A673 (cell line): ENCODE data around the gene BRPF1. TPM values are rescaled to one million over a fixed set of nuclear protein-coding genes. Genes with fewer than 3 reads are reported as not detected.

Experiments
- BruUV-seq: library from RNA; stranded (reverse); fragments of 400-500 nt; replicated peaks from 2 replicates; lab custom pipeline; 2021; lab: Mats Ljungman, UMichigan
- CTCF ChIA-PET: fragments of 300-600 bp; sonication (Branson Sonifier 250); formaldehyde crosslinking; loops from one replicate; lab custom pipeline; 2022; ENCODE audit warnings: antibody characterized with exemption; lab: Charles Lee
- POLR2A ChIA-PET: fragments of 300-600 bp; sonication (Branson Sonifier 250); formaldehyde crosslinking; loops from one replicate; lab custom pipeline; 2022; ENCODE audit warnings: antibody characterized with exemption; ENCODE audit not compliant: low non-redundant PET; lab: Charles Lee
- DNase-seq: peaks from one replicate; pipeline ENCODE4 v3.0.0-alpha.2; 2015; ENCODE audit warnings: low spot score
- H3K27ac ChIP-seq: fragments of 200-600 bp; sonication (generic); 2 replicates; pipeline ENCODE4 v1.5.1; 2016; ENCODE audit warnings: mixed run types, low read depth, mild to moderate bottlenecking, mixed read lengths, antibody characterized with exemption, low read length; ENCODE audit not compliant: poor library complexity, severe bottlenecking
- H3K27me3 ChIP-seq: fragments of 200-600 bp; sonication (generic); replicated peaks from 2 replicates; pipeline ENCODE4 v1.6.1; 2017; ENCODE audit warnings: mixed run types, low read depth, mild to moderate bottlenecking, mixed read lengths, antibody characterized with exemption, low read length; ENCODE audit not compliant: insufficient read depth, poor library complexity
- H3K36me3 ChIP-seq: fragments of 200-600 bp; sonication (generic); 2 replicates; pipeline ENCODE4 v1.6.1; 2016; ENCODE audit warnings: mixed run types, mild to moderate bottlenecking, mixed read lengths, antibody characterized with exemption, low read length; ENCODE audit not compliant: insufficient read depth, poor library complexity, severe bottlenecking
- H3K4me1 ChIP-seq: fragments of 200-600 bp; sonication (generic); 2 replicates; pipeline ENCODE4 v1.6.1; 2017; ENCODE audit warnings: mixed run types, mild to moderate bottlenecking, mixed read lengths, antibody characterized with exemption, low read length; ENCODE audit not compliant: insufficient read depth, poor library complexity, severe bottlenecking
- H3K4me3 ChIP-seq: fragments of 200-600 bp; sonication (generic); 2 replicates; pipeline ENCODE4 v1.5.1; 2016; ENCODE audit warnings: low read depth, mixed run types, mild to moderate bottlenecking, mixed read lengths, low read length; ENCODE audit not compliant: poor library complexity, severe bottlenecking
- H3K9me3 ChIP-seq: fragments of 200-600 bp; sonication (generic); 2 replicates; pipeline ENCODE4 v1.6.1; 2016; ENCODE audit warnings: mixed run types, low read depth, mild to moderate bottlenecking, mixed read lengths, antibody characterized with exemption, low read length; ENCODE audit not compliant: poor library complexity, severe bottlenecking
- CTCF ChIP-seq: fragments of 300-800, 200-600 bp; sonication (generic); conservative IDR thresholded peaks from 2 replicates; pipeline ENCODE4 v1.5.1; 2017; ENCODE audit warnings: low read depth, mild to moderate bottlenecking, antibody characterized with exemption, low read length, moderate library complexity, mixed read lengths
- EZH2 ChIP-seq: fragments of 200-600 bp; sonication (generic); IDR thresholded peaks from 2 replicates; pipeline ENCODE4 v1.6.1; 2017; ENCODE audit warnings: borderline replicate concordance, low read depth, mild to moderate bottlenecking, mixed read lengths, antibody characterized with exemption, low read length; ENCODE audit not compliant: poor library complexity, severe bottlenecking
- intact Hi-C: fragments of 100-400 bp; cut with micrococcal nuclease; formaldehyde crosslinking; loops from one replicate; pipeline ENCODE4 v1.10.0; 2022; ENCODE audit not compliant: unreplicated experiment
- total RNA-seq: library from RNA; stranded (reverse); gene quantifications from 2 replicates; pipeline ENCODE4 v1.2.3, GENCODE V29; 2021

Gene BRPF1
- total RNA-seq, 1 experiment from 2014 or later: 32.0 TPM

- DNase-seq: no peak
- ChIA-PET CTCF (interaction anchor here (0.6 to 0.9 kb wide), 2 partner anchors 22 to 141 kb away, joined by 3 read pairs; no protein-coding TSS in a partner anchor), POLR2A (interaction anchor here (0.6 kb wide), 1 partner anchor 11 kb away, joined by 5 read pairs; no protein-coding TSS in a partner anchor)
- Histone ChIP-seq H3K4me3 (peak overlapping the region; percentile 62), H3K27me3 (no peaks in the 10 kb centered on the region), H3K36me3 (peaks cover 59% of the 10 kb centered on the region), H3K27ac (peak overlapping the region; percentile 89), H3K9me3 (no peaks in the 10 kb centered on the region), H3K4me1 (peaks cover 5% of the 10 kb centered on the region)
- BruUV-seq: TSS peak; percentile 65
- intact Hi-C loops: no loop called here
- no peak for TF ChIP-seq EZH2
- TF ChIP-seq CTCF: no peak
Observed at GRCh38 chr3:9749296-9749644, 17.7 kb downstream of the BRPF1 start.

DNA sequence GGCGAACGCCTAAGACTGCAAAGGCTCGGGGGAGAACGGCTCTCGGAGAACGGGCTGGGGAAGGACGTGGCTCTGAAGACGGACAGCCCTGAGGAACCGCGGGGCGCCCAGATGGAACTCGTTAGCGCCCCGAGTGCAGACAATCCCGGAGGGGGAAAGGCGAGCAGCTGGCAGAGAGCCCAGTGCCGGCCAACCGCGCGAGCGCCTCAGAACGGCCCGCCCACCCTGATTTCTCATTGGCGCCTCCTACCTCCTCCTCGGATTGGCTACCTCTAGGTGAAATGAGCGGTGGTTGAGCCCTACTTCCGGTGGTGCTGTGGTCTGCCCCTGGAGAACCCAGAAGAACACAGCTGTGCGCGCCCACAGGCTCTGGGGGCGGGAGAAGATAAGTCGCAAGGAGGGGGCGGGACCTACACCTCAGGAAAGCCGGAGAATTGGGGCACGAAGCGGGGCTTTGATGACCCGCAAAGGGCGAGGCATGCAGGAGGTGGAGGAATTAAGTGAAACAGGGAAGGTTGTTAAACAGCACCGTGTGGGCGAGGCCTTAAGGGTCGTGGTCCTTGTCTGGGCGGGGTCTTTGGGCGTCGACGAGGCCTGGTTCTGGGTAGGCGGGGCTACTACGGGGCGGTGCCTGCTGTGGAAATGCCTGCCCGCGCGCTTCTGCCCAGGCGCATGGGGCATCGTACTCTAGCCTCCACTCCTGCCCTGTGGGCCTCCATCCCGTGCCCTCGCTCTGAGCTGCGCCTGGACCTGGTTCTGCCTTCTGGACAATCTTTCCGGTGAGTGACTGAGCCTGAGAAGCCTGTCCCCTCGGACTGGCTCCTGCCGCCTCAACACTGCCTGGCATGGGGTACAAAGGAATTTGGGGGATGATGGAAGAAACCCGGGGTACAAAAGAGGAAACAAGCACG, 18.4 kb downstream of the BRPF1 start, which contains the start of gene OGG1:
TSS of gene OGG1 (plus strand) at position 308 of the 911 bp plus-strand sequence. CDS start at position 643, 335 bp downstream.
- TF ChIP-seq CTCF: no peak
- no peak for TF ChIP-seq EZH2
- Histone ChIP-seq H3K9me3 (no peaks in the 10 kb centered on the region), H3K27me3 (no peaks in the 10 kb centered on the region), H3K36me3 (peaks cover 58% of the 10 kb centered on the region), H3K4me1 (peaks cover 11% of the 10 kb centered on the region), H3K4me3 (peak within 1 kb of the TSS; percentile 62), H3K27ac (peak within 1 kb of the TSS; percentile 89)
- ChIA-PET CTCF (interaction anchor here (0.6 to 0.9 kb wide), 3 partner anchors 22 to 839 kb away, joined by 3 read pairs; no protein-coding TSS in a partner anchor), POLR2A (interaction anchor here (0.6 kb wide), 1 partner anchor 10 kb away, joined by 5 read pairs; no protein-coding TSS in a partner anchor)
- peak; percentile 99 for DNase-seq
- intact Hi-C loops: loop anchor here (1.0 kb wide), 1 partner anchor 19 kb away; the partner anchor contains the start of gene BRPF1
- BruUV-seq: TSS peak; percentile 45

GRCh38 chr3:9750556-9751411, 19.2 kb downstream of the BRPF1 start:
- ChIA-PET POLR2A (no interaction called here), CTCF (no interaction called here)
- DNase-seq: no peak
- BruUV-seq: no TSS peak
- TF ChIP-seq EZH2: no peak
- intact Hi-C loops: loop anchor here (1.0 kb wide), 1 partner anchor 19 kb away; the partner anchor contains the start of gene BRPF1
- Histone ChIP-seq H3K27ac (peak overlapping the region; percentile 89), H3K36me3 (peaks cover 54% of the 10 kb centered on the region), H3K4me1 (peaks cover 14% of the 10 kb centered on the region), H3K27me3 (no peaks in the 10 kb centered on the region), H3K9me3 (no peaks in the 10 kb centered on the region), H3K4me3 (peak overlapping the region; percentile 62)
